Body of pancreas (tissue), 4 donors: ENCODE measurements around the gene NEK11. TPM values are rescaled to one million over a fixed set of nuclear protein-coding genes. Genes with fewer than 3 reads are reported as not detected.

Source experiments
- ATAC-seq: fragments of 150-250 bp; one replicate; pipeline ENCODE4 v1.9.1; 2016
- DNase-seq, 4 donors: peaks; one replicate each; pipeline ENCODE4 v3.0.0-alpha.2; 2019
- H3K27ac ChIP-seq, 4 donors: fragments of 200-600 bp; sonication (generic); 1 replicate in 3 of 4; 2 replicates in 1 of 4; pipeline versions ENCODE4 v1.5.1 to v1.6.1; 2016 to 2019; ENCODE audit warnings: mild to moderate bottlenecking in 1 of 4, mixed read lengths in 1 of 4, moderate library complexity in 1 of 4
- H3K27me3 ChIP-seq, 2 donors: fragments of 200-600 bp; sonication (generic); one replicate each; pipeline ENCODE4 v1.6.0; 2016; ENCODE audit warnings: mild to moderate bottlenecking in 1 of 2
- H3K36me3 ChIP-seq, 2 donors: fragments of 200-600 bp; sonication (generic); replicated peaks in 1 of 2; 2 replicates each; pipeline ENCODE4 v1.5.1; 2016; ENCODE audit warnings: low read depth in 2 of 2; ENCODE audit not compliant: insufficient read depth in 1 of 2
- H3K4me1 ChIP-seq: fragments of 200-600 bp; sonication (generic); one replicate; pipeline ENCODE4 v1.6.0; 2016
- H3K4me3 ChIP-seq, 2 donors: fragments of 200-600 bp; sonication (generic); 1 replicate in 1 of 2; 2 replicates in 1 of 2; pipeline ENCODE4 v1.5.1; 2016 to 2019
- H3K9me3 ChIP-seq, 3 donors: fragments of 200-600 bp; sonication (generic); 1 replicate in 2 of 3; 2 replicates in 1 of 3; pipeline ENCODE4 v1.5.1; 2016
- CTCF ChIP-seq, 7 experiments: fragments of 450-650 bp in 4 of 7; fragments of 200-600 bp in 3 of 7; sonication (generic) in 3 of 7; IDR thresholded peaks; one replicate each; pipeline ENCODE4 v1.5.1; 2016 to 2019; ENCODE audit warnings: antibody characterized with exemption in 7 of 7
- POLR2A ChIP-seq, 3 donors: fragments of 450-650 bp; IDR thresholded peaks; one replicate each; pipeline ENCODE4 v1.6.1; 2016; ENCODE audit warnings: antibody characterized with exemption in 3 of 3, mild to moderate bottlenecking in 2 of 3
- WGBS, 2 donors: methylation state at CpG; one replicate each; pipeline ENCODE4 v1.1.5; 2017; 5-methylcytosine and 5-hydroxymethylcytosine counted together
- intact Hi-C: fragments of 100-400 bp; cut with DNase I; formaldehyde crosslinking; loops from one replicate; pipeline ENCODE4 v1.15.1; 2023
- total RNA-seq, 2 donors: library from RNA; depleted of rRNA; stranded (reverse); fragments of >200 nt; gene quantifications; one replicate each; pipeline ENCODE4 v1.1.0, GENCODE V29; 2016

The NEK11 gene
- total RNA-seq, 2 donors from 2014 or later, result 3.4 to 10.2 TPM

DNA sequence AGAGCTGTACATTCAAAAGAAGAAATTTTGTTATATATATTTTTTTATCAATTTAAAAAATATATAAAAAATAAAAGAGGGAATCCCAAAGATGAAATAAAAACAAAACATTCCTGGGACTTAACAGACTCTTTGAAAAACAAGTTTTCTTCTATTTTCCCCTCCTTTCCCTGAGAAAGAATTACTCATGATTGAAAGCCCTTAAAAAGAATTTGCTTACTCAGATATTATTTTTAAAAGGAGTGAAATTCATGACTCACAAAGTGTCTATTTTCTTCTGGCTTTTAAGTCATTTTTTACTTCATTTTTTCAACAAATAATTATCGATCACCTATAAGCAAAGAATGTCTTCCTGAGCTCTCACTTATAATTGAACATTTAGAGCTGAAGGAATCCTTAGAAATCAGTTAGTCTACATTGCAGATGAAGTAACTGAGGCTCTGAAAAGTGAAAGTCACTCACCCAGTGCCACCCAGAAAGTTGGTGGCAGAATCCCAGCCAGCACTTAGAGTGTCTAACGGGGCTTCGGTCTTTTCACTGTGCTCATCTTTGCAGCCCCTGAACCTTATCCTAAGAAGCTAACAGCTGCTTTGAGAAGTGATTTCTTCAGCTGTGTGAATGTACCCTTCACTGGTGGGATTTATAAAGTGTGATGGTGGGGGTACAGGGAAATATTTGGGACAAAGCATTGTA lies 312.4 kb downstream of the NEK11 start:
- intact Hi-C loops, result no loop called here
- TF ChIP-seq CTCF (IDR thresholded peaks at IDR 0.05) (no peak), POLR2A (IDR thresholded peaks at IDR 0.05) (no peak)
- H3K4me3 ChIP-seq, result no peak overlapping the region
- H3K27me3 ChIP-seq, result no peaks in the 10 kb centered on the region
- H3K36me3 ChIP-seq, result no peaks in the 10 kb centered on the region
- no peak overlapping the region for H3K27ac ChIP-seq
- H3K9me3 ChIP-seq, result no peaks in the 10 kb centered on the region
- 83 to 86% methylated on average over 3 of the region's 3 CpGs for WGBS, 2 donors
- H3K4me1 ChIP-seq, result peaks cover 4% of the 10 kb centered on the region
- DNase-seq (no peak), ATAC-seq (no peak)

DNA sequence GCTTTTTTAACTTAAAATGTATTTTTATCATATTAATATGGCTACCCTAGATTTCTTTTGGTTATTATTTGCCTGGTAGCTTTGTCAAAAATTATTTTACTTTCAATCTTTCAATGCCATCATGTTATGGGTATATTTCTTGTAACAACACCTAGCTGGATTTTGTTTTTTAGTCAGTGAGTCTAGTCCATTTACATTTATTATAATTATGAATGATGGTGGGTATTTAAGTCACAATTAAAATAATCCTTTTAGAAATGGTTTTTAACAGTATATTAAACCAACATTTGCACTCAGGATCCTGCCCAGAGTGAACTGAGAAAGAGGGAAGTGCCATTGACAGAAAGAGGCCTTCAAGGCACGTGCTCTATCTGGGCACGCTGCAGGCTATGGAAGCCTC lies 315.1 kb downstream of the NEK11 start:
- no peaks in the 10 kb centered on the region for H3K27me3 ChIP-seq
- no peak for ATAC-seq
- intact Hi-C loops, result no loop called here
- no peak overlapping the region for H3K27ac ChIP-seq
- TF ChIP-seq POLR2A (IDR thresholded peaks at IDR 0.05) (no peak), CTCF (IDR thresholded peaks at IDR 0.05) (no peak)
- WGBS, 2 donors, result 94 to 100% methylated on average over 2 of the region's 2 CpGs
- DNase-seq, result no peak
- no peak overlapping the region for H3K4me3 ChIP-seq
- H3K4me1 ChIP-seq, result peaks cover 9% of the 10 kb centered on the region
- peaks cover 0 to 3% (median 0%) of the 10 kb centered on the region in 3 donors for H3K9me3 ChIP-seq
- no peaks in the 10 kb centered on the region for H3K36me3 ChIP-seq

DNA sequence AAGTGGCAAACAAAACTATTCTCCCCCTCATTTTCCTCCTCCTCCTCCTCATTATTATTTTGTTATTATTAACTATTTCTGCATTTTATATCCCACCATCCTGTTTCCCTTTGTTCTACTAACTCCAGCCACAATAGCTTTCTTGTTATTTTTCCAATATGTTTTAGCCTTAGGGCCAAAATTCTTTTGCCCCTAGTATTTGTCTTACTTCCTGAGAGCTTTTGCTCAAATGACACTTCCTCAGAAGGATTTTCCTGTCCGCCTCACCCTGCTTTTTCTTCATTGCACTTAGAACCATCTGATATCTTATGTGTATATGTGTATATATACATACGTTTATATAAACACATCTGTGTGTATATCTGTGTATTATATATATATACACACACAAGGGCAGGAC lies 322.2 kb downstream of the NEK11 start:
- no peaks in the 10 kb centered on the region for H3K27me3 ChIP-seq
- no peak overlapping the region for H3K4me3 ChIP-seq
- WGBS, 2 donors, result 82 to 83% methylated on average over 2 of the region's 2 CpGs
- no peak overlapping the region for H3K27ac ChIP-seq
- no peaks in the 10 kb centered on the region for H3K36me3 ChIP-seq
- DNase-seq (no peak), ATAC-seq (no peak)
- intact Hi-C loops, result no loop called here
- H3K9me3 ChIP-seq, result peaks cover 0 to 3% (median 0%) of the 10 kb centered on the region in 3 donors
- peaks cover 5% of the 10 kb centered on the region for H3K4me1 ChIP-seq
- TF ChIP-seq POLR2A (IDR thresholded peaks at IDR 0.05) (no peak), CTCF (IDR thresholded peaks at IDR 0.05) (no peak)

DNA sequence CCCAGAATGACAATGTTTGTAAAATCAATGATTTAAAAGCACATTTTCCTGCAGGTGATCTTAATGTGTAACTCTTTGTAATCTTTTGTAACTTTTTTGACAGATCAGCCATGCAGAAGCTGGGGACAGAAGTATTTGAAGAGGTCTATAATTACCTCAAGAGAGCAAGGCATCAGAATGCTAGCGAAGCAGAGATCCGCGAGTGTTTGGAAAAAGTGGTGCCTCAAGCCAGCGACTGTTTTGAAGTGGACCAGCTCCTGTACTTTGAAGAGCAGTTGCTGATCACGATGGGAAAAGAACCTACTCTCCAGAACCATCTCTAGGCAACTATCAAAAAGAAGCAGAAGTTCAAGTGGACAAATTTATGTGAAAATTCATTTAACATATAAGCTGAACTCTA lies 322.8 kb downstream of the NEK11 start:
- intact Hi-C loops, result no loop called here
- TF ChIP-seq POLR2A (IDR thresholded peaks at IDR 0.05) (no peak), CTCF (IDR thresholded peaks at IDR 0.05) (no peak)
- H3K36me3 ChIP-seq, result no peaks in the 10 kb centered on the region
- peaks cover 0 to 3% (median 0%) of the 10 kb centered on the region in 3 donors for H3K9me3 ChIP-seq
- H3K27ac ChIP-seq, result no peak overlapping the region
- no peak overlapping the region for H3K4me3 ChIP-seq
- WGBS, 2 donors, result 83 to 91% methylated on average over 5 of the region's 5 CpGs
- H3K4me1 ChIP-seq, result peaks cover 1% of the 10 kb centered on the region
- H3K27me3 ChIP-seq, result no peaks in the 10 kb centered on the region
- DNase-seq (no peak), ATAC-seq (no peak)

- H3K4me3 ChIP-seq, result no peak overlapping the region
- no peaks in the 10 kb centered on the region for H3K36me3 ChIP-seq
- H3K9me3 ChIP-seq, result no peaks in the 10 kb centered on the region
- intact Hi-C loops, result no loop called here
- ATAC-seq (no peak), DNase-seq (no peak)
- 87 to 93% methylated on average over 4 of the region's 4 CpGs for WGBS, 2 donors
- H3K27me3 ChIP-seq, result no peaks in the 10 kb centered on the region
- no peak overlapping the region for H3K27ac ChIP-seq
- TF ChIP-seq CTCF (IDR thresholded peaks at IDR 0.05), result no peak
- TF ChIP-seq POLR2A (IDR thresholded peaks at IDR 0.05), result no peak
- no peaks in the 10 kb centered on the region for H3K4me1 ChIP-seq
These were observed 323.3 kb downstream of the NEK11 start for GRCh38 chr3:131349946-131350347.
